Thyroid gland (tissue), 4 donors: ENCODE data around the gene GRM8.

Source experiments
- POLR2A ChIP-seq, 2 donors: fragments of 450-650 bp; IDR thresholded peaks; one replicate each; pipeline ENCODE4 v1.6.1; 2017; ENCODE audit warnings: antibody characterized with exemption in 2 of 2, mild to moderate bottlenecking in 2 of 2, moderate library complexity in 1 of 2
- TF ChIP-seq, protein P1 (sequence below), 6 experiments: fragments of 200-600 bp in 3 of 6; fragments of 450-650 bp in 3 of 6; sonication (generic) in 3 of 6; IDR thresholded peaks; one replicate each; pipeline ENCODE4 v1.5.1; 2016 to 2019; ENCODE audit warnings: antibody characterized with exemption in 6 of 6, mild to moderate bottlenecking in 2 of 6, inconsistent platforms in 1 of 6, moderate library complexity in 1 of 6

DNA sequence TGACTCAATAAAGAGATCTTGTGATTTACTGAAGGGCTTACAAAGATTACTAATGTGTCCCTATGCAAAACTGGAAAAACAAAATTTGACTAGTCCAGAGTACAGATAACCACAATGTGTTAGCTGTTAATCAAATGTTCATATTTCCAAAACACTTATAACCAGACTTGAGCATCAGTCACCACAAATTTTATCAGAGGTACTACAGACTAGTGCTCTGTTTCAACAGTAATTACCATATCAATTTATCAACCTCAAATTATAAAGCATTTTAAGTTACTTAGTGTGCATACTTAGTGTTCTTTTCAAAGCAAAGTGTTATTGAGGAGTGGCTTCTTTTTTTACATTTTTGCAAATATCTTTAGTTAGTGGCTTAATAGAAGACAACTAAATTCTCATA is 765.9 kb downstream of the GRM8 start:
- TF ChIP-seq POLR2A (IDR thresholded peaks at IDR 0.05): no peak
- TF ChIP-seq, protein P1, sequence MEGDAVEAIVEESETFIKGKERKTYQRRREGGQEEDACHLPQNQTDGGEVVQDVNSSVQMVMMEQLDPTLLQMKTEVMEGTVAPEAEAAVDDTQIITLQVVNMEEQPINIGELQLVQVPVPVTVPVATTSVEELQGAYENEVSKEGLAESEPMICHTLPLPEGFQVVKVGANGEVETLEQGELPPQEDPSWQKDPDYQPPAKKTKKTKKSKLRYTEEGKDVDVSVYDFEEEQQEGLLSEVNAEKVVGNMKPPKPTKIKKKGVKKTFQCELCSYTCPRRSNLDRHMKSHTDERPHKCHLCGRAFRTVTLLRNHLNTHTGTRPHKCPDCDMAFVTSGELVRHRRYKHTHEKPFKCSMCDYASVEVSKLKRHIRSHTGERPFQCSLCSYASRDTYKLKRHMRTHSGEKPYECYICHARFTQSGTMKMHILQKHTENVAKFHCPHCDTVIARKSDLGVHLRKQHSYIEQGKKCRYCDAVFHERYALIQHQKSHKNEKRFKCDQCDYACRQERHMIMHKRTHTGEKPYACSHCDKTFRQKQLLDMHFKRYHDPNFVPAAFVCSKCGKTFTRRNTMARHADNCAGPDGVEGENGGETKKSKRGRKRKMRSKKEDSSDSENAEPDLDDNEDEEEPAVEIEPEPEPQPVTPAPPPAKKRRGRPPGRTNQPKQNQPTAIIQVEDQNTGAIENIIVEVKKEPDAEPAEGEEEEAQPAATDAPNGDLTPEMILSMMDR (IDR thresholded peaks at IDR 0.05): no peak
